ENCODE results near the gene DIP2B. TPM values are rescaled to one million over a fixed set of nuclear protein-coding genes. Genes with fewer than 3 reads are reported as not detected.
A peak's percentile ranks its signal among the peaks of the same experiment; 100 is the strongest.

DIP2B gene
- polyA plus RNA-seq, 2 of the 4 experiments (the other 2 are of a cell fraction): 16.9 to 29.3 TPM

- ATAC-seq (peak; percentile 65 to 72; a peak in 3 of 6 replicates), FAIRE-seq (no peak), DNase-seq (ENCODE audit: low read depth in 1 of 2, low spot score in 1 of 2) (no peak)
- ChIA-PET CTCF (interaction anchor here (0.6 to 4.2 kb wide), 8 partner anchors 14 to 133 kb away, joined by 3 to 43 read pairs (median 4); partner anchors contain the start of gene DIP2B), POLR2A (no interaction called here)
- 76% methylated on average over 3 of the region's 3 CpGs for WGBS (ENCODE audit: missing lambda C conversion rate)
- peaks cover 20% of the 10 kb centered on the region for H3K4me1 ChIP-seq
- H3K9me3 ChIP-seq: no peaks in the 10 kb centered on the region
- no peak overlapping the region for H3K4me2 ChIP-seq
- no peak overlapping the region for H3K4me3 ChIP-seq
- 0 out of 6 replicates have a peak overlapping the region, but pooled peaks of 1 of the 2 experiments have one; percentile 36 for H3K27ac ChIP-seq
- TF ChIP-seq RCOR1 (IDR thresholded peaks at IDR 0.05; ENCODE audit: low read depth, low read length) (no peak), TFCP2L1 (CRISPR knock-in tag; IDR thresholded peaks at IDR 0.05) (no peak), RAD21 (conservative IDR thresholded peaks at IDR 0.05 in 1 of 2, IDR thresholded peaks at IDR 0.05 in 1 of 2) (no peak), ELK1 (IDR thresholded peaks at IDR 0.05; ENCODE audit: low read depth, low read length) (no peak), HOXA7 (CRISPR knock-in tag; IDR thresholded peaks at IDR 0.05) (no peak), MAFK (IDR thresholded peaks at IDR 0.05; ENCODE audit: partially characterized antibody) (no peak), HDAC2 (IDR thresholded peaks at IDR 0.05) (no peak), HMGXB4 (CRISPR knock-in tag; IDR thresholded peaks at IDR 0.05; ENCODE audit: borderline replicate concordance) (no peak)
Observed at GRCh38 chr12:50636505-50636904, 131.7 kb downstream of the DIP2B start.

- FAIRE-seq: peak; percentile 54
- POLR2A ChIA-PET: no interaction called here
- 0 out of 6 replicates have a peak, but pooled peaks of 1 of the 2 experiments have one; percentile 43 for ATAC-seq
- DNase-seq (ENCODE audit: low read depth in 1 of 2, low spot score in 1 of 2): peak; percentile 35 to 54
- WGBS (ENCODE audit: missing lambda C conversion rate): 29% methylated on average over 4 of the region's 4 CpGs
- H3K4me1 ChIP-seq: peaks cover 35% of the 10 kb centered on the region
- CTCF ChIA-PET: interaction anchor here (0.6 to 10.0 kb wide), 32 partner anchors 9 to 650 kb away, joined by 3 to 182 read pairs (median 4); partner anchors contain the start of gene DIP2B
- H3K9me3 ChIP-seq: no peaks in the 10 kb centered on the region
- no peak overlapping the region; a peak in 1 of 6 replicates for H3K27ac ChIP-seq
- TF ChIP-seq ESRRA (IDR thresholded peaks at IDR 0.05; ENCODE audit: borderline replicate concordance, low read length): no peak
- TF ChIP-seq RAD21 (conservative IDR thresholded peaks at IDR 0.05 in 1 of 2, IDR thresholded peaks at IDR 0.05 in 1 of 2): peak; percentile 84 to 87
- no peak for TF ChIP-seq MAX (IDR thresholded peaks at IDR 0.05)
- TF ChIP-seq SMC3 (IDR thresholded peaks at IDR 0.05): peak; percentile 91
- peak; percentile 85 for TF ChIP-seq CTCF (IDR thresholded peaks at IDR 0.05)
- TF ChIP-seq, protein P1, sequence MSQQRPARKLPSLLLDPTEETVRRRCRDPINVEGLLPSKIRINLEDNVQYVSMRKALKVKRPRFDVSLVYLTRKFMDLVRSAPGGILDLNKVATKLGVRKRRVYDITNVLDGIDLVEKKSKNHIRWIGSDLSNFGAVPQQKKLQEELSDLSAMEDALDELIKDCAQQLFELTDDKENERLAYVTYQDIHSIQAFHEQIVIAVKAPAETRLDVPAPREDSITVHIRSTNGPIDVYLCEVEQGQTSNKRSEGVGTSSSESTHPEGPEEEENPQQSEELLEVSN (IDR thresholded peaks at IDR 0.05; ENCODE audit: borderline replicate concordance, low read depth): no peak
- no peak overlapping the region for H3K4me3 ChIP-seq
- 0 out of 3 replicates have a peak overlapping the region, but pooled peaks have one; percentile 4 for H3K4me2 ChIP-seq
Observed at GRCh38 chr12:50637870-50638481, 133.2 kb downstream of the DIP2B start.

- TF ChIP-seq USF2 (IDR thresholded peaks at IDR 0.05): no peak
- TF ChIP-seq, protein P2, sequence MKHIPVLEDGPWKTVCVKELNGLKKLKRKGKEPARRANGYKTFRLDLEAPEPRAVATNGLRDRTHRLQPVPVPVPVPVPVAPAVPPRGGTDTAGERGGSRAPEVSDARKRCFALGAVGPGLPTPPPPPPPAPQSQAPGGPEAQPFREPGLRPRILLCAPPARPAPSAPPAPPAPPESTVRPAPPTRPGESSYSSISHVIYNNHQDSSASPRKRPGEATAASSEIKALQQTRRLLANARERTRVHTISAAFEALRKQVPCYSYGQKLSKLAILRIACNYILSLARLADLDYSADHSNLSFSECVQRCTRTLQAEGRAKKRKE (CRISPR knock-in tag; IDR thresholded peaks at IDR 0.05; ENCODE audit: low read depth): no peak
- no peak for TF ChIP-seq ZSCAN20 (CRISPR knock-in tag; IDR thresholded peaks at IDR 0.05)
- TF ChIP-seq BHLHE40 (IDR thresholded peaks at IDR 0.05; ENCODE audit: low read depth, low read length): no peak
- TF ChIP-seq HOXB5 (CRISPR knock-in tag; IDR thresholded peaks at IDR 0.05): no peak
- TF ChIP-seq ZC3H11A (IDR thresholded peaks at IDR 0.05): no peak
- ATAC-seq: no peak
- Histone ChIP-seq H3K4me2 (no peak overlapping the region), H3K4me1 (peaks cover 35% of the 10 kb centered on the region), H3K27ac (no peak overlapping the region), H3K4me3 (no peak overlapping the region), H3K9me3 (no peaks in the 10 kb centered on the region)
- no peak for DNase-seq (ENCODE audit: low read depth in 1 of 2, low spot score in 1 of 2)
- POLR2A ChIA-PET: no interaction called here
- no peak for FAIRE-seq
- CTCF ChIA-PET: interaction anchor here (0.6 to 10.0 kb wide), 34 partner anchors 9 to 651 kb away, joined by 3 to 182 read pairs (median 4); partner anchors contain the start of gene DIP2B
Observed at GRCh38 chr12:50638482-50638880, 133.7 kb downstream of the DIP2B start.

Measured in A549 (cell line).